ENCODE measurements around the gene TMEM134. TPM values are rescaled to one million over a fixed set of nuclear protein-coding genes. Genes with fewer than 3 reads are reported as not detected.

The TMEM134 gene
- total and polyA plus RNA-seq, 2 of the 4 experiments (the other 2 are of a cell fraction), result 12.5 to 55.0 TPM

GRCh38 chr11:67483831-67484665 is 15.0 kb upstream of the TMEM134 start:
- Histone ChIP-seq H3K9ac (ENCODE audit: low read depth, low read length) (no peak overlapping the region), H3K9me1 (ENCODE audit: insufficient read depth, low read length) (peaks cover 15% of the 10 kb centered on the region), H3K18ac (ENCODE audit: low read depth, low read length) (no peak overlapping the region), H2BK20ac (ENCODE audit: low read depth, low read length) (no peak overlapping the region), H2AK9ac (replicated peaks; ENCODE audit: low read depth, low read length, poor library complexity) (peak overlapping the region; percentile 85), H4K8ac (ENCODE audit: low read depth in 2 of 2, low read length in 2 of 2) (no peak overlapping the region; a peak in 1 of 4 replicates), H3K4me1 (ENCODE audit: control insufficient read depth, insufficient read depth, low read length) (peaks cover 3% of the 10 kb centered on the region; the same call in 1 of the 2 replicates), H2BK5ac (ENCODE audit: low read depth, low read length, poor library complexity, severe bottlenecking) (no peak overlapping the region), H3K27me3 (ENCODE audit: control insufficient read depth, insufficient read depth, low read length) (no peaks in the 10 kb centered on the region), H2BK120ac (ENCODE audit: low read depth, low read length) (no peak overlapping the region), H3K23ac (ENCODE audit: low read depth, low read length) (no peak overlapping the region), H2BK15ac (ENCODE audit: low read depth, low read length) (no peak overlapping the region), H2AK5ac (ENCODE audit: low read depth, low read length) (peak overlapping the region; percentile 27; the same call in 1 of the 2 replicates), H3K27ac (ENCODE audit: insufficient read depth, low read length) (no peak overlapping the region), H3K4ac (ENCODE audit: low read depth, low read length) (no peak overlapping the region), H3K36me3 (ENCODE audit: control insufficient read depth, insufficient read depth, low read length) (peaks cover 8% of the 10 kb centered on the region), H3K4me3 (ENCODE audit: insufficient read depth, low read depth, low read length) (no peak overlapping the region), H2AFZ (replicated peaks; ENCODE audit: low read length, poor library complexity) (peak overlapping the region; percentile 69), H3K9me3 (ENCODE audit: control insufficient read depth, insufficient read depth, low read length) (no peaks in the 10 kb centered on the region), H4K5ac (ENCODE audit: low read depth, low read length) (no peak overlapping the region), H3K4me2 (ENCODE audit: low read depth, low read length) (peak overlapping the region; percentile 55; the same call in 1 of the 2 replicates), H3K79me1 (ENCODE audit: low read depth in 1 of 2, low read length in 2 of 2) (peaks cover 14 to 38% of the 10 kb centered on the region in 2 experiments), H4K91ac (ENCODE audit: insufficient read depth, low read depth, low read length) (no peak overlapping the region), H3K14ac (replicated peaks; ENCODE audit: low read depth, low read length) (no peak overlapping the region), H3K56ac (ENCODE audit: extremely low read depth, insufficient read depth, low read length) (no peak overlapping the region; the same call in 1 of the 2 replicates), H4K20me1 (ENCODE audit: insufficient read depth, low read length) (no peaks in the 10 kb centered on the region; the same call in 1 of the 2 replicates)
- ChIA-PET POLR2A (ENCODE audit: unreplicated experiment) (interaction anchor here (0.6 kb wide), 1 partner anchor 461 kb away, joined by 3 read pairs; the partner anchor contains the start of gene SYT12), CTCF (interaction anchor here (0.7 kb wide), 1 partner anchor 985 kb away, joined by 3 read pairs; no protein-coding TSS in a partner anchor)
- 100% methylated on average over 5 of the region's 16 CpGs; no CpG with 5 or more reads in 1 of the 2 experiments for WGBS, 2 experiments (ENCODE audit: extremely low coverage in 2 of 2, insufficient read length in 1 of 2)
- no TSS peak for BruUV-seq (replicated peaks)
- in situ Hi-C loops (cut with MboI; ENCODE audit: low sequenced_read_pairs) (no loop called here), intact Hi-C loops (cut with micrococcal nuclease) (loop anchor here (5.0 kb wide), 1 partner anchor 62 kb away; no protein-coding TSS in a partner anchor), dilution Hi-C loops (cut with HindIII; ENCODE audit: low sequenced_read_pairs, unreplicated experiment) (no loop called here)
- TF ChIP-seq POLR2A (IDR thresholded peaks at IDR 0.05; ENCODE audit: low read depth, low read length), result no peak
- TF ChIP-seq FOS (IDR thresholded peaks at IDR 0.05; ENCODE audit: low read depth, low read length), result no peak
- TF ChIP-seq CHD1 (IDR thresholded peaks at IDR 0.05; ENCODE audit: low read depth, low read length), result no peak
- no peak for TF ChIP-seq RFX5 (IDR thresholded peaks at IDR 0.05; ENCODE audit: low read depth, low read length)
- no peak for TF ChIP-seq BHLHE40 (IDR thresholded peaks at IDR 0.05; ENCODE audit: low read depth, low read length)
- no peak for TF ChIP-seq MAZ (IDR thresholded peaks at IDR 0.05; ENCODE audit: borderline replicate concordance, low read depth, low read length)
- no peak for TF ChIP-seq RCOR1 (IDR thresholded peaks at IDR 0.05; ENCODE audit: insufficient replicate concordance, low read length)
- no peak for TF ChIP-seq CEBPB (IDR thresholded peaks at IDR 0.05; ENCODE audit: low read depth, low read length)
- TF ChIP-seq, protein P1, sequence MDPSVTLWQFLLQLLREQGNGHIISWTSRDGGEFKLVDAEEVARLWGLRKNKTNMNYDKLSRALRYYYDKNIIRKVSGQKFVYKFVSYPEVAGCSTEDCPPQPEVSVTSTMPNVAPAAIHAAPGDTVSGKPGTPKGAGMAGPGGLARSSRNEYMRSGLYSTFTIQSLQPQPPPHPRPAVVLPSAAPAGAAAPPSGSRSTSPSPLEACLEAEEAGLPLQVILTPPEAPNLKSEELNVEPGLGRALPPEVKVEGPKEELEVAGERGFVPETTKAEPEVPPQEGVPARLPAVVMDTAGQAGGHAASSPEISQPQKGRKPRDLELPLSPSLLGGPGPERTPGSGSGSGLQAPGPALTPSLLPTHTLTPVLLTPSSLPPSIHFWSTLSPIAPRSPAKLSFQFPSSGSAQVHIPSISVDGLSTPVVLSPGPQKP (IDR thresholded peaks at IDR 0.05; ENCODE audit: borderline replicate concordance, low read depth, low read length), result no peak
- TF ChIP-seq, protein P2, sequence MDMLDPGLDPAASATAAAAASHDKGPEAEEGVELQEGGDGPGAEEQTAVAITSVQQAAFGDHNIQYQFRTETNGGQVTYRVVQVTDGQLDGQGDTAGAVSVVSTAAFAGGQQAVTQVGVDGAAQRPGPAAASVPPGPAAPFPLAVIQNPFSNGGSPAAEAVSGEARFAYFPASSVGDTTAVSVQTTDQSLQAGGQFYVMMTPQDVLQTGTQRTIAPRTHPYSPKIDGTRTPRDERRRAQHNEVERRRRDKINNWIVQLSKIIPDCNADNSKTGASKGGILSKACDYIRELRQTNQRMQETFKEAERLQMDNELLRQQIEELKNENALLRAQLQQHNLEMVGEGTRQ (IDR thresholded peaks at IDR 0.05; ENCODE audit: low read depth, low read length), result no peak
- TF ChIP-seq NFE2L2 (IDR thresholded peaks at IDR 0.05; ENCODE audit: low read depth, low read length), result no peak
- TF ChIP-seq MAFK (IDR thresholded peaks at IDR 0.05; ENCODE audit: low read depth, low read length), result no peak
- TF ChIP-seq, protein P3, sequence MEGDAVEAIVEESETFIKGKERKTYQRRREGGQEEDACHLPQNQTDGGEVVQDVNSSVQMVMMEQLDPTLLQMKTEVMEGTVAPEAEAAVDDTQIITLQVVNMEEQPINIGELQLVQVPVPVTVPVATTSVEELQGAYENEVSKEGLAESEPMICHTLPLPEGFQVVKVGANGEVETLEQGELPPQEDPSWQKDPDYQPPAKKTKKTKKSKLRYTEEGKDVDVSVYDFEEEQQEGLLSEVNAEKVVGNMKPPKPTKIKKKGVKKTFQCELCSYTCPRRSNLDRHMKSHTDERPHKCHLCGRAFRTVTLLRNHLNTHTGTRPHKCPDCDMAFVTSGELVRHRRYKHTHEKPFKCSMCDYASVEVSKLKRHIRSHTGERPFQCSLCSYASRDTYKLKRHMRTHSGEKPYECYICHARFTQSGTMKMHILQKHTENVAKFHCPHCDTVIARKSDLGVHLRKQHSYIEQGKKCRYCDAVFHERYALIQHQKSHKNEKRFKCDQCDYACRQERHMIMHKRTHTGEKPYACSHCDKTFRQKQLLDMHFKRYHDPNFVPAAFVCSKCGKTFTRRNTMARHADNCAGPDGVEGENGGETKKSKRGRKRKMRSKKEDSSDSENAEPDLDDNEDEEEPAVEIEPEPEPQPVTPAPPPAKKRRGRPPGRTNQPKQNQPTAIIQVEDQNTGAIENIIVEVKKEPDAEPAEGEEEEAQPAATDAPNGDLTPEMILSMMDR (conservative IDR thresholded peaks at IDR 0.05; ENCODE audit: low read depth, low read length), result no peak
- no peak for TF ChIP-seq SMC3 (IDR thresholded peaks at IDR 0.05; ENCODE audit: low read depth, low read length)
- ATAC-seq (ENCODE audit: low read depth), result no peak
- no peak for DNase-seq

Measured in IMR-90 (cell line).